Pons (tissue), 1 donor: ENCODE data around the gene TMPRSS2.

ENCODE experiments used
- DNase-seq: peaks from one replicate; pipeline ENCODE4 v3.0.0-alpha.2; 2016; ENCODE audit warnings: low spot score

Gene TMPRSS2

DNA sequence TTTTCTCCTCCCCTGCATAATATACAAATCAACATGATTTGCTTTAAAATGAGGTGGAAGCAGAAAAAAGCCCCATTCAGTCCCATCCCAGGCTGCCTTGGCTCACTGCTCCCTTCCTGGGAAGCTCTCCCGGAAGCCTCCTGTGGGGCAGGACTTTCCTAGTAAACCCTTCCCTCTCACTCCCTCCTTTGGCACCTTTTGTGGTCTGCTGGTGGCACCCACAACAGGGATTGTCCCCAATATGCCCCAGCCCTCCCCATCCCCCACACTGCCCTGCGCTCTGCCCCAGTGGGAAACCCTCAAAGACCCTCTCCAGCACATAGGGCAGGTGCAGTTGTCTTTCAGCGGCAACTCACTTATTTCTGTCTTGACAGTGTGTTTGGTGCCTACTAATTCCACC, 1.8 kb upstream of the TMPRSS2 start:
- DNase-seq = no peak

DNA sequence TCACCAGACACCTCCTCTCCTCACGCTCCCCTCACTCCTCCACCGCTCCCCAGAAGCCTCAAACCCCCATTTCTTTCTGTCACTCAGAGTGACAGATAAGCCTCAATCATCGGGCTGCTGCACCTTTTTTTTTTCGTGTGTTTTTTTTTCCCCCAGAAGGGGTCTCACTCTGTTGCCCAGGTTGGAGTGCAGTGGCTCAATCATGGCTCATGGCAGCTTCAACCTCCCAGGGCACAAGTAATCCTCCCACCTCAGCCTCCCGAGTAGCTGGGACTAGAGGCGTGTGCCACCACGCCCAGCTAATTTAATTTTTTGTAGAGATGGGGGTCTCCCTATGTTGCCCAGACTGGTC, 1.2 kb upstream of the TMPRSS2 start:
- no peak for DNase-seq

DNA sequence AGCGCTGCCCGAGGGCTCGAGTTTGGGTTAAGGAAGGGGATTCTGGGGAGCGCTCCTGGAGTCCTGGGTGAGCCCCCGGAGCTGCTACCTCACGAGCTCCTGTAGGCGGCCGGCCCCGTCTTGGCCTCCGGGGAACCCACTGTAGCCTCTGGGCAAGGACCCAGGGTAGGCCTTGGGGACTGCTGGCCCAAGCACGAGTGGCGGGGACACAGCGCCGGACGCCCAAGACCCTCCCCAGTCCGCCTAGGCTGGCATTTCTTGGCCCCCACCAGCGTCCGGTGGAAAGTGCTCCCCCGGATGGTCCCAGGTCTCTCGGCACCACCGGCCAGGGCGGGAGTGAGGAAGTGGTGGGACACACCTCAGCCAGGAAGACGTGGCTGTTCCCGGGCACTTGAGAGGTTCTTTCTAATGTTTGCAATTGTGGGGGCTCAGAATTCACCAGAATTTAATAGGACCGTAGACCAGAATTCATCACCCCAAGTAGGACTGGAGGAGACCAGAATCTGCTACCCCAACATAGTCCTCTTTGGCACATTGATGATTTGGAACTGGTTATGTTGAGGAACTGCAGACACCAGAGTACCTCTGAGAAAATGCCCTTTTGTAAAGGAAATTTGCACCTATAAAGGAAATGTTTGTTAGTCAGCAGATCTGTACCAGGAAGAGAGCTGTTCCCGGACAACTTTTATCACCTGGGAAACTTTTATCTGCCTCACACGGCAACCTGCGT, 622 bp upstream of the TMPRSS2 start:
- no peak for DNase-seq

DNA sequence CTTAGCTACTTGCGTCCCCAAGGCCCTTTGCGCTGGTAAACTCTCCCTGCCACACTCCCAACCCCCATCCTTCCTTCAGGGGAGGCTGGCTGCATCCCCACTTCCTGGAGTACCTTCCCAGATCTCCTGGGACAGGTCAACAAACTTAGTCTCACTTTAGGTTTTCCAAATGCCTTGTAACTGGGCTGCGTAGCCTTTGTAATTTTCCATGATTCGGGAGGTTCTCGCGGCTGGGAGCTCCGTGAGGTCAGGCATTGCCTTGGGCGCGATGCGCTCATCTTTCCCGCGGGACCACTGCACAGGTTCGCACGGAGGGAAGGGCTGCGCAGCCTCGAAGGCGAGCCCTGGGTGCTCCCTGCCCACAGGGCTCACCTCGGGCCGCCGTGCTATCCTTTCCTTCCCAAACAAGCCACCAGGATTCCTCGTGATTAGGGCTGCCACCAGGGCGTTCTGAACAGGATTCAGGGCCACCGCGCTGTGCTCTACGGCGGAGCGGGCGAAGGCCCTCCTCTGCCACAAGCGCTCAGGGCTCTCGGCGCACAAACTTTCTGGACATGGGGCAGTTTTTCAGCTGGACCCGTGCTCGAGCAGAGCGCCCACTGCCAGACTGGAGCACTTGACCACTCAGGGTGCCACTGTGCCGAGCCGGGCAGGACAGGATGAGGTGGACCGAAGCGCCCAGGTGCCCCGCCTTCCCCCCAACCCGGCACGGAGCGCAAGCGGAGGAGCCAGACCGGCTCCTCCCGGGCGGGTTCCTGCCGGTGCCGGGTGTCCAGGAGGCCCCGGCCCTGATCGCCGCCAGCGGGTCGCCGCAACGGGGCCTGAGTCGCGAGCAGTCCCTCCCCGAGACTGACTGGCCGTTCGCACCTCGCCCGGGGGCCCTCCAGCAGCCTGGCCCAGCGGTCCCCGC, 1.1 kb downstream of the TMPRSS2 start:
- no peak for DNase-seq

DNA sequence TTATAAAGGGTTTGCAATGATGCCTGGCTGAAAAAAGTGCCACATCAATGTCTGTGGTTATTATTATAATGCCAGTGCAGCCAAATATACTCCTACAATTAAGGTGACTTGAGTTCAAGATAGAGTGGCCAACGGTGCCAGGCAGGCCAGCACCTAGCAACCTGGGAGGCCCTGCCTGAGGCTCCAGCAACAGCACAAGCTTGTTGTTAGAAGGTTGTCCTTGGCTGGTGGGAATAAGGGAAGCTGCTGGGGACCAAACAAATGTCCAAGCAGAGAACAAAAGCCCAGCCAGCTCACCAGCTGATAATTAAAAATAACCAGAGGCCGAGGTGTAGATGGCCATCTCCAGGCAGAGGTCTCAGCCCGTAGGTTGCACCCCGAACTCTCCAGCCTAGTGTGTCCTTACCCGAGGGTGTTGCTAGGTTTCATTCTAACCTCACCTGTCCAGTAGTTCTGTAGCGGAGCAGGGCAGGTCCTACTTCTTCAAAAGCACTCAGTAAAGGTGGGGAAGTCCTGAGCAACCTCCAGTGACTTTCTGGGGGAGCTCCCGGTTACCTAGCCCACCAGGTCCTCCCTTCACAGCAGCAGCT, 1.9 kb downstream of the TMPRSS2 start:
- DNase-seq = no peak

GRCh38 chr21:41504030-41504429, 3.9 kb downstream of the TMPRSS2 start:
- DNase-seq = no peak

GRCh38 chr21:41503331-41503730, 4.6 kb downstream of the TMPRSS2 start:
- no peak for DNase-seq

- no peak for DNase-seq
Measured at GRCh38 chr21:41501919-41502318, 6.0 kb downstream of the TMPRSS2 start.

- DNase-seq = no peak
Measured at GRCh38 chr21:41500931-41501381, 7.0 kb downstream of the TMPRSS2 start.

- no peak for DNase-seq
Measured at GRCh38 chr21:41500363-41500762, 7.6 kb downstream of the TMPRSS2 start.

GRCh38 chr21:41499920-41500319, 8.0 kb downstream of the TMPRSS2 start:
- no peak for DNase-seq

- no peak for DNase-seq
Measured at GRCh38 chr21:41497788-41498187, 10.2 kb downstream of the TMPRSS2 start.

DNA sequence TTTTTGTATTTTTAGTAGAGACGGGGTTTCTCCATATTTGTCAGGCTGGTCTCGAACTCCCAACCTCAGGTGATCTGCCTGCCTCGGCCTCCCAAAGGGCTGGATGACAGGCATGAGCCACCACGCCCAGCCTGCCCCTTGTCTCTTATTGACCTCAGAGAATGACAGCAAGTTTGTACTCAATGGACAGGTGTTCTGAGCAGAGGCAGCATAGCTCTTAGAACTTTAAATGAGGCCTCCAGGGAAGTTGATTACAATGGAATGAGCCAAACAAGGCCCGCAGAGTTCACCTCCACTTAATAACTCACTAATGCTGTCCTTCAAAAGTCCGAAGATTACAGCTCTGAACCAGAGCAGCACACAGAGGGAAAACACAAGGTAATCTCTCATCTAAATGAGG, 10.9 kb downstream of the TMPRSS2 start:
- no peak for DNase-seq

DNA sequence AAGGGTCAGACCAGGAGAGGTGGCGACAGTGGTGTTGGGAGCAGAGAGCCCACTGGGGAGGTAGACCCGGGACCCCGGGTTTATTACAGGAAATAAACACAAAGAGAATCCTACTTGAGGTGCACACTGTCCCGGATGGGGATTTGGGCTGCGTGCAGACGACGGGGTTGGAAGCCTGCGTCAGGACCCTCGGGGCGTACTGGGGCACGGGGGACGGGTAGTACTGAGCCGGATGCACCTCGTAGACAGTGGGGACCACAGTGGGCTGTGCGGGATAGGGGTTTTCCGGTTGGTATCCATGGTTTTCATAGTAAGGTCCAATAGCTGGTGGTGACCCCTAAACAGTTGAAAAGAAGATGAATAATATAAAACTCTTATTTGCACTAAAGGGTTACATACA, 13.7 kb downstream of the TMPRSS2 start:
- DNase-seq = no peak

GRCh38 chr21:41491412-41491811, 16.5 kb downstream of the TMPRSS2 start:
- DNase-seq = no peak

GRCh38 chr21:41490330-41490729, 17.6 kb downstream of the TMPRSS2 start:
- DNase-seq = no peak

- no peak for DNase-seq
Measured at GRCh38 chr21:41489329-41489728, 18.6 kb downstream of the TMPRSS2 start.

DNA sequence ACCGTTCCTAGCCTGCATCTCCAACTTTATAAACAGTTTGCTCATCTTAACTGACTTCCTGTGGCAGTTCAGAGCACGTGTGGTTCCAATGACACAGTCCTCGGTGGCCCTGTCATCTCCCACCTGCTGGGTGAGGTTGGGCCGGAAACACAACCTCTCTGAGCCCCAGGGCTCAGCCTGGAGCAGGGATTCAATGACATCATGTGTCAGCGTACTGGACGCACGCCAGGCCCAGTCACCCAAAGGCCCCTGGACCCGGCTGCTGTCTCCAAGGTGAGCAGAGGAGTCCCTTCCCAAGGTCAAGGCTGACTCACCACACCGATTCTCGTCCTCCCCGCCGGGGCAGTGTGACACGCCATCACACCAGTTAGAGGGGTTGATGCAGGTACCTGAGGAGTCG, 19.9 kb downstream of the TMPRSS2 start:
- DNase-seq = no peak

- no peak for DNase-seq
Measured at GRCh38 chr21:41487082-41487481, 20.9 kb downstream of the TMPRSS2 start.

- DNase-seq = no peak
Measured at GRCh38 chr21:41483973-41484372, 24.0 kb downstream of the TMPRSS2 start.

GRCh38 chr21:41483415-41483814, 24.5 kb downstream of the TMPRSS2 start:
- DNase-seq = no peak

DNA sequence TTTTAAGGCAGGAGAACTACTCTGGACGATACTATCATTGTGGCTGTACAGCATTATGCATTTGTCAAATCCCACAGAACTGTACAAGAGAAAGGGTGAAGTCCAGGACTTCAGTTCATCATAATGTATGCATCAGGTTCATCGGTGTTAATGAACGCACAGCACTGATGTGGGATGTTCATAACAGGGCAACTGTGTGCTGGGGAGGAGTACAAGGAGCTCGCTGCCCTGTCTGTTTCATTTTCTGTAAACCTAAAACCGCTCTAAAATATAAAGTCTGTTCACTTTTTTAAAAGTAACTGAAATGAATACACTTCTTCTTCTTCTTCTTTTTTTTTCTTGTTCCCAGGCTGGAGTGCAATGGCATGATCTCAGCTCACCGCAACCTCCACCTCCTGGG, 25.0 kb downstream of the TMPRSS2 start:
- no peak for DNase-seq

DNA sequence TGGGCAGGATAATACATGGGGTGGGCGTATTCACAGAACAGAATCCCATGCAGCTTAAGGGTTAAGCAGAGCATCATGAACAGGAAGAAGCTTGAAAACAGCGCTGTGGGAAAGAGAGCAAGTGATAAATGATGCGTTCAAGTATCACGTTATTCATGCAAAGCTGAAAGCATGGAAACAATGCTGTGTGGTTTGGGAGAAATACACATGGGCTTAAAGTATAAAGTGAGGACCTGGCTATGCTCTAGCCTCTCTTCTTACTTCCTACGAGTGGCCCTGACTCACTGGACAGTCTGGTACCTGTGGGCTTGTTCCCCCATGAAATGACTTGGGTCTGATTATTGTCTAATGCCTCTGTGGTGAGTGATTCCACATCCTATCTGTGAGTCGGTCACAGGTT, 25.7 kb downstream of the TMPRSS2 start:
- DNase-seq = no peak
